22Rv1 (cell line): ENCODE measurements around the gene ZG16.

Source experiments
- ZFX ChIP-seq: fragments of 450-650 bp; IDR thresholded peaks from 2 replicates; pipeline ENCODE4 v1.6.1; 2017; ENCODE audit warnings: antibody characterized with exemption, borderline replicate concordance
- TF ChIP-seq, protein P1 (sequence below): fragments of 450-650 bp; IDR thresholded peaks from 2 replicates; pipeline ENCODE4 v1.5.1; 2017; ENCODE audit warnings: mild to moderate bottlenecking

DNA sequence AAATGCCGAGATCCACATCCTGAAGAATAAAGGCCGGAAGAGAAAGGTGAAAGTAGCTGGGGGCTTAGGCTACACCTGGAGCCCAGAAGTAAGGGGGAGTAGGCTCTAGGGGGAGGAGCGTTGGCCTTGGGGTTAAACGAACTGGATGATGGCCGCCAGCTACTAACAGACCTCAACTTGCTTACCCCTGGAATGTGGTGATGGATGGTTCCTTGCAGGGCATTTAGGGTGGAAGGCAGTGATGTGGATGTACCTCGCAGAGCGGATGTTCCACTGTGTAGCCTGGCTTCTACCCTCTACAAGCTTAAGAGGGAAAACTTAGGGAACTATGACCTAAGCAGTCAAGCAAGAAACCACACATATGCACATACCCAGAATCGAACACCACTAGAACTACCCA, 26.0 kb downstream of the ZG16 start:
- no peak for TF ChIP-seq ZFX
- TF ChIP-seq, protein P1, sequence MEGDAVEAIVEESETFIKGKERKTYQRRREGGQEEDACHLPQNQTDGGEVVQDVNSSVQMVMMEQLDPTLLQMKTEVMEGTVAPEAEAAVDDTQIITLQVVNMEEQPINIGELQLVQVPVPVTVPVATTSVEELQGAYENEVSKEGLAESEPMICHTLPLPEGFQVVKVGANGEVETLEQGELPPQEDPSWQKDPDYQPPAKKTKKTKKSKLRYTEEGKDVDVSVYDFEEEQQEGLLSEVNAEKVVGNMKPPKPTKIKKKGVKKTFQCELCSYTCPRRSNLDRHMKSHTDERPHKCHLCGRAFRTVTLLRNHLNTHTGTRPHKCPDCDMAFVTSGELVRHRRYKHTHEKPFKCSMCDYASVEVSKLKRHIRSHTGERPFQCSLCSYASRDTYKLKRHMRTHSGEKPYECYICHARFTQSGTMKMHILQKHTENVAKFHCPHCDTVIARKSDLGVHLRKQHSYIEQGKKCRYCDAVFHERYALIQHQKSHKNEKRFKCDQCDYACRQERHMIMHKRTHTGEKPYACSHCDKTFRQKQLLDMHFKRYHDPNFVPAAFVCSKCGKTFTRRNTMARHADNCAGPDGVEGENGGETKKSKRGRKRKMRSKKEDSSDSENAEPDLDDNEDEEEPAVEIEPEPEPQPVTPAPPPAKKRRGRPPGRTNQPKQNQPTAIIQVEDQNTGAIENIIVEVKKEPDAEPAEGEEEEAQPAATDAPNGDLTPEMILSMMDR, result no peak
